Epithelial cell of esophagus (primary cell): Measurements from ENCODE around the gene CDC42BPA.

Source experiments
- DNase-seq: peaks from one replicate; pipeline ENCODE4 v3.0.0; 2010; ENCODE audit warnings: low read depth
- H3K4me3 ChIP-seq: 2 replicates; pipeline ENCODE4 v1.5.1; 2011; ENCODE audit warnings: mild to moderate bottlenecking, low read length, control low read depth
- CTCF ChIP-seq: IDR thresholded peaks from 2 replicates; pipeline ENCODE4 v1.5.1; 2011; ENCODE audit warnings: low read depth, mild to moderate bottlenecking, low read length, control low read depth, inconsistent platforms; ENCODE audit not compliant: insufficient read depth; ENCODE audit errors: missing control alignments

Gene CDC42BPA

GRCh38 chr1:227322376-227322775 is 4.1 kb upstream of the CDC42BPA start:
- DNase-seq: no peak
- H3K4me3 ChIP-seq: no peak overlapping the region
- no peak for TF ChIP-seq CTCF

GRCh38 chr1:227321035-227321434 is 2.7 kb upstream of the CDC42BPA start:
- no peak for DNase-seq
- no peak overlapping the region for H3K4me3 ChIP-seq
- TF ChIP-seq CTCF: no peak

- TF ChIP-seq CTCF: no peak
- no peak overlapping the region for H3K4me3 ChIP-seq
- no peak for DNase-seq
Observed at GRCh38 chr1:227320476-227320875, 2.2 kb upstream of the CDC42BPA start.

GRCh38 chr1:227318853-227319607 is 738 bp upstream of the CDC42BPA start:
- TF ChIP-seq CTCF: no peak
- DNase-seq: peak; percentile 58
- H3K4me3 ChIP-seq: peak overlapping the region; percentile 88

GRCh38 chr1:227317523-227318015 is 723 bp downstream of the CDC42BPA start:
- TF ChIP-seq CTCF: peak; percentile 44
- DNase-seq: peak; percentile 61
- H3K4me3 ChIP-seq: peak overlapping the region; percentile 88

GRCh38 chr1:227317011-227317451 is 1.3 kb downstream of the CDC42BPA start:
- H3K4me3 ChIP-seq: peak overlapping the region; percentile 88
- no peak for TF ChIP-seq CTCF
- peak; percentile 42 for DNase-seq

GRCh38 chr1:227316456-227316855 is 1.8 kb downstream of the CDC42BPA start:
- no peak for DNase-seq
- TF ChIP-seq CTCF: no peak
- peak overlapping the region; percentile 88 for H3K4me3 ChIP-seq
